Activated CD4-positive, alpha-beta T cell treated with anti-CD3 and anti-CD28 coated beads, Interleukin-2, amount 10 ng/mL, durations not matched to agents 24 days and 14 days (primary cell): ENCODE measurements around the gene DHCR7. TPM values are rescaled to one million over a fixed set of nuclear protein-coding genes. Genes with fewer than 3 reads are reported as not detected.

Experiments used
- DNase-seq: peaks from one replicate; pipeline ENCODE4 v3.0.0; 2022
- H3K27ac Mint-ChIP-seq: one replicate; pipeline ENCODE4 v1.8.0; 2022; ENCODE audit warnings: mild to moderate bottlenecking, mixed read lengths
- H3K27me3 Mint-ChIP-seq: one replicate; pipeline ENCODE4 v1.8.0; 2022; ENCODE audit warnings: mixed read lengths
- H3K36me3 Mint-ChIP-seq: one replicate; pipeline ENCODE4 v1.8.0; 2022; ENCODE audit warnings: low read depth, mild to moderate bottlenecking, mixed read lengths
- H3K4me1 Mint-ChIP-seq: one replicate; pipeline ENCODE4 v1.8.0; 2021; ENCODE audit warnings: mixed read lengths
- H3K4me3 Mint-ChIP-seq: one replicate; pipeline ENCODE4 v1.8.0; 2022; ENCODE audit warnings: mild to moderate bottlenecking, moderate library complexity, mixed read lengths
- H3K9me3 Mint-ChIP-seq: one replicate; pipeline ENCODE4 v1.8.0; 2021; ENCODE audit warnings: mixed read lengths
- intact Hi-C: fragments of 100-400 bp; cut with micrococcal nuclease; formaldehyde crosslinking; loops from one replicate; pipeline ENCODE4 v1.15.1; 2023
- total RNA-seq: library from RNA; stranded (reverse); gene quantifications from 2 replicates; pipeline ENCODE4 v1.2.3, GENCODE V29; 2022

DHCR7 gene
- total RNA-seq, 1 donor from 2014 or later = 112 TPM

DNA sequence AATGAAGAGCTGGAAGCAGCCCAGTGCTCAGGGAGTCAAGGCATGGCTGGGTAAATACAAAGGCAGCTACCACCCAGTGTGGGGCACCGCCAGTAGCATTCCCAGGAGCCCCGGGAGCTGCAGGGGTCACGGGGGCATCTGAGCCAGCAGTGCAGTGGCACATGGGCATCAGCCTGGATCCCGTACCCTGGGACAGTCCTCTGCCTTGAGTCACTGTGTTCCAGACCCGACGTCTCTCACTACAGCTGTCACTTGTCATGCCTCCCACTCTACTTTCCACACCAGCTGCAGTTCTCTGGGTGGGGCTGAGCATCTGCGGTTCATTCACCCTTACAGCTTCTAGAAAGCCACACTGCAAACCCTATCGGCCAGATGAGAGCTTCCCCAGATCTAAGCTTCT, 29.6 kb downstream of the DHCR7 start:
- no peak overlapping the region for H3K4me3 Mint-ChIP-seq
- H3K36me3 Mint-ChIP-seq = no peaks in the 10 kb centered on the region
- H3K9me3 Mint-ChIP-seq = peaks cover 4% of the 10 kb centered on the region
- H3K27ac Mint-ChIP-seq = no peak overlapping the region
- H3K4me1 Mint-ChIP-seq = no peaks in the 10 kb centered on the region
- no peak for DNase-seq
- intact Hi-C loops = no loop called here
- H3K27me3 Mint-ChIP-seq = no peaks in the 10 kb centered on the region

DNA sequence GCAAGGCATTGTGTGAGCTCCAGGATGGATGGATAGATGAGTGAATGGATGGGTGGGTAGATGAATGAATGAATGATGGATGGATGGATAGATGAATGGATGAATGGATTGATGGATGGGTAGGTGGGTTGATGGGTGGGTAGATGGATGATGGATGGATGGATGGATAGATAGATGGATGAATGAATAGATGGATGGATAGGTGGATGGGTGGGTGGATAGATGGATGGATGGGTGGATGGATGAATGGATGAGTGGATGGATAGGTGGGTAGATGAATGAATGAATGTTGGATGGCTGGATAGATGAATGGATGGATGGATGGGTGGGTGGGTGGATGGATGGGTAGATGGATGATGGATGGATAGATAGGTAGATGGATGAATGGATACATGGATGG, 33.5 kb downstream of the DHCR7 start:
- no peak overlapping the region for H3K4me3 Mint-ChIP-seq

DNA sequence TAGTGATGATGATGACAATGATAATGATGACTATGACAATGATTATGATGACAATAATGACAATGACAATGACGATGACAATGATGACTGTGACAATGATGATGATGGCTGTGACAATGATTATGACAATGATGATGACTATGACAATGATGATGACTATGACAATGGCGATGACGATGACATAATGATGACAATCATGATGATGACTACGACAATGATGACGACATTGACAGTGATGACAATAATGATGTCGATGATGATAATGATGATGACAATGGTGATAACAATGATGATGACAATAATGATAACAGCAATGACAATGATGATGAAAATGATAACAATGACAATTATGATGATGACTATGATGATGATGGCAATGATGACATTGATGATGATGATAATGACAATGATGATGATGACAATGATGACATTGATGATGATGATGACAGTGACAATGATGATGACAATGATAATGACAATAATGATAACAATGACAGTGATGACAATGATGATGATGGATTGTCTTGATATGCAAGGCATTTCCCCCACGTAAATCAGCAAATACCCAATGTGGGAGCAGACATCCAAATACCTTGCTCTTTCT, 37.7 kb downstream of the DHCR7 start:
- H3K4me1 Mint-ChIP-seq = no peaks in the 10 kb centered on the region
- no peak for DNase-seq
- peaks cover 8% of the 10 kb centered on the region for H3K9me3 Mint-ChIP-seq
- H3K4me3 Mint-ChIP-seq = no peak overlapping the region
- no peak overlapping the region for H3K27ac Mint-ChIP-seq
- no peaks in the 10 kb centered on the region for H3K27me3 Mint-ChIP-seq
- intact Hi-C loops = no loop called here
- H3K36me3 Mint-ChIP-seq = no peaks in the 10 kb centered on the region

More for the DNA sequence above, 33.5 kb downstream of the DHCR7 start:
- no peak for DNase-seq
- intact Hi-C loops = no loop called here
- no peaks in the 10 kb centered on the region for H3K4me1 Mint-ChIP-seq
- peaks cover 8% of the 10 kb centered on the region for H3K9me3 Mint-ChIP-seq
- no peaks in the 10 kb centered on the region for H3K36me3 Mint-ChIP-seq
- no peak overlapping the region for H3K27ac Mint-ChIP-seq
- H3K27me3 Mint-ChIP-seq = no peaks in the 10 kb centered on the region

DNA sequence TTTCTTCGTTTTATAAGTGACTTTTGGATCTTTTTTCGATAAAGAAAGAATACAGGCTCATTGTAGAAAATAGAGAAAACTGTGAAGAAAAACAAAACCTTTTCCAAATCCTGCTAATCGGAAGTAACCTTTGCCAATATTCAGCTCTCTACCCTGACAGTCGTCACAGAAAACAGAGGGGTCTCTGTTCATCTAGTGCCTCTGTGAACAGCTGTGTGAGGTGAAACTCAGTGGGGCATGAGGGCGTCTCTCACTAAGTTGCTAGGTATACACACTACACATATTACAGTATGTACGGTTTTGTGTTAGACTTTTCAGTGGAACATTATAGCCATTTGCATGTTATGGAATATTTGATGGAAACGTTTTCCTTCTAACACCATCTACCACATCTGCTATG, 39.4 kb downstream of the DHCR7 start:
- Mint-ChIP-seq H3K9me3 (peaks cover 4% of the 10 kb centered on the region), H3K36me3 (no peaks in the 10 kb centered on the region), H3K4me1 (no peaks in the 10 kb centered on the region), H3K27ac (no peak overlapping the region), H3K4me3 (no peak overlapping the region), H3K27me3 (no peaks in the 10 kb centered on the region)
- no peak for DNase-seq
- intact Hi-C loops = no loop called here

DNA sequence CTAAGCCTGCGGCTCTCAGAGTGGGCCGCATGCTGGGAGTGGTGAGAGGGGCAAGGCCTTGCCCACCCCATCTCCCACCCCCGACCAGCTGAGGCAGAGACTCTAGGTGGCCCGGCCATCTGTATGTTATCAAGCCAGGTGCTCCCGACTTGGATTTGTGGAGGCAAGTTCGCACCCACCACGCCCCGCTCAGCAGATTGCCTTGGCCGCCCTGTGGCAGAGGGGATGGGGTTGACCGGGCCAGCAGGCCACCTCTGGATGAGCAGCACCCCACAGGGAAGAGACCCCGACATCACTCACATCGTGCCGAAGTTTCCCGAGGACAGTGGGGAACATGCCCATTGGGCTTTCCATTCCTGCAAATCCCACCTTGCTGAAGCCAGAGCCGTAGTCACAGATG, 40.8 kb downstream of the DHCR7 start:
- H3K9me3 Mint-ChIP-seq = peaks cover 4% of the 10 kb centered on the region
- intact Hi-C loops = no loop called here
- H3K27ac Mint-ChIP-seq = no peak overlapping the region
- H3K4me3 Mint-ChIP-seq = no peak overlapping the region
- no peaks in the 10 kb centered on the region for H3K27me3 Mint-ChIP-seq
- DNase-seq = no peak
- H3K4me1 Mint-ChIP-seq = no peaks in the 10 kb centered on the region
- H3K36me3 Mint-ChIP-seq = no peaks in the 10 kb centered on the region

DNA sequence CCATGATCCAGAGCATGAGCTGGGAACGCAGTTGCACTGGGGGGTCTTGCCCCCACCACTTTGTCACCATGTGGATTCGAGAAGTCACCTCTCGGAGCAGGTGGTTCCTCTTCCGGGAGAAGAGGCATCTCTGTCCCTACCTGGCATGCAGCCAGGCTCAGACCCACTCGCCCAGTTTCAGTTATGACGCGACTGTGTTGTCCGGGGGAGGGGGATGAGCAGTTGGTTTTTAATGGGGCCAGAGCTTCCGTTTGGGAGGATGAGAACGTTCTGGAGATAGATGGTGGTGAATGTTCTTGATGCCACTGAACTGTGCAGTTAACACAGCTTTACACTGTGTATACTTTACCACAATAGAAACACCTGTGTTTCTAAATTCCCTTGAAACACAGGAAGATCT, 41.5 kb downstream of the DHCR7 start:
- Mint-ChIP-seq H3K4me3 (no peak overlapping the region), H3K9me3 (peaks cover 4% of the 10 kb centered on the region), H3K4me1 (no peaks in the 10 kb centered on the region), H3K27ac (no peak overlapping the region), H3K27me3 (no peaks in the 10 kb centered on the region), H3K36me3 (no peaks in the 10 kb centered on the region)
- DNase-seq = no peak
- intact Hi-C loops = no loop called here

DNA sequence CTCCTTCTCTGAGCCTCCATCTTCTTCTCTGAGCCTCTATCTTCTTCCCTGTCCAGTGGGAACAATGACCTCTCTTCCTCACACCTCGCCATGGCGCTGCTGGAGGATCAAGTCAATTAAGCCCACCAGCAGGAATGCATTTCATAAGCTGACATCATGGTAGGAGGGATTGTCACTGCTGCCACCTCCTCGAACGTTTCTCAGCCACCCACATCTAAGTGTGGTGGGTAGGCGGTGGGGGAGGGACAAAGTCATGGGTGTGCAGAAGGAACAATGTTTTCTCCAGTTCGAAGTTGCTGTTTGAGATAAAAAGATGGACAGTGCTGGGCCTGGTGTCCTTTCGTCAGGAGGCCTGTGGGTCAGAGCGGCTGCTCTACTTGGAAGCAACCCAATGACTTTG, 44.0 kb downstream of the DHCR7 start:
- no peak for DNase-seq
- Mint-ChIP-seq H3K4me1 (no peaks in the 10 kb centered on the region), H3K4me3 (no peak overlapping the region), H3K9me3 (no peaks in the 10 kb centered on the region), H3K36me3 (no peaks in the 10 kb centered on the region), H3K27me3 (no peaks in the 10 kb centered on the region), H3K27ac (no peak overlapping the region)
- intact Hi-C loops = no loop called here

DNA sequence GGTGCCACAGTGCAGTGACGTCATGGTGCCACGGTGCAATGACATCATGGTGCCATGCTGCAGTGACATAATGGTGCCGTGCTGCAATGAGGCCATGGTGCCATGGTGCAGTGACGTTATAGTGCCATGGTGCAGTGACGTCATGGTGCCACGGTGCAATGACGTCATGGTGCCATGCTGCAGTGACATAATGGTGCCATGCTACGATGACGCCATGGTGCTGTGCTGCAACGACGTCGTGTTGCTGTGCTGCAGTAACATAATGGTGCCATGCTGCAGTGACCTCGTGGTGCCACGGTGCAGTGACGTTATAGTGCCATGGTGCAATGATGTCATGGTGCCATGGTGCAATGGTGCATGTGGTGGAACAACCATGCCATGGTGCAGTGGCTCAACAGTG, 45.3 kb downstream of the DHCR7 start:
- no peak for DNase-seq
- intact Hi-C loops = no loop called here
- H3K4me1 Mint-ChIP-seq = no peaks in the 10 kb centered on the region

DNA sequence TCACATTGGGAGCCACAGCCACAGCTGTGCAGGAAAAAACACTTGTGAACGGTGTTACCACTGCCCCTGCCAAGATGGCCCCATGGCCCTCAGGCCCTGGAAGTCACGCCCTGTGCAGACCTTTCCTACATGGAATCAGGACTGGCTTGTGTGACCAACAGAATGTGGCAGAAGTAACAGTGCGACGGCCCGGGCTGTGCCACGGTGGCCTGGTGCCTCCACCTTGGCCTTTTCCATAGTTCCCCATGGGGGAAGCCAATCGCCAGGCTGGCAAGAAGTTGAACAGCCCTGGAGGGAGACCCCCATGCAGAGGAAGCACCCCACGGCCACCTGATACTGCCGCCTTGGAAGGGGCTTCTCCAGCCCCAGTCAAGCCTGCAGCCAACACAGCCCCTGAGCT, 48.0 kb downstream of the DHCR7 start:
- Mint-ChIP-seq H3K27ac (no peak overlapping the region), H3K36me3 (no peaks in the 10 kb centered on the region), H3K4me3 (no peak overlapping the region), H3K9me3 (no peaks in the 10 kb centered on the region), H3K27me3 (no peaks in the 10 kb centered on the region), H3K4me1 (no peaks in the 10 kb centered on the region)
- DNase-seq = no peak
- intact Hi-C loops = no loop called here

More for the DNA sequence above, 45.3 kb downstream of the DHCR7 start:
- Mint-ChIP-seq H3K4me3 (no peak overlapping the region), H3K27ac (no peak overlapping the region), H3K9me3 (no peaks in the 10 kb centered on the region), H3K36me3 (no peaks in the 10 kb centered on the region), H3K27me3 (no peaks in the 10 kb centered on the region)

DNA sequence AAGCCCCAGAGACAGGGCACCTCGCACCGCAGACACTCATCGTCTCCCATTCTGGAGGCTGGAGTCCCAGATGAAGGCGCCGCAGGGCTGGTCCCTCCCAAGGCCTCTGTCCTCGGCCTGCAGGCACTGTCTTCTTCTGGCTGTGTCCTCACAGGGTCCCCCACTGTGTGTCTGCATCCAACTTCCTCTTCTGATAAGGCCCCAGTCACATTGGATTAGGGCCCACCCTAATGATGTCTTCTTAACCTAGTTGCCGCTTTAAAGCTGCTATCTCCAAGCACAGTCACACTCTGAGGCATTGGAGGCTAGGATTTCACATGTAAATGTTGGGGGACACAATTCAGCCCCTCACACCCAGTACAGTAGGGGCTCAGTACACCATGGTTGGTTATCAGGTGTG, 48.9 kb downstream of the DHCR7 start:
- intact Hi-C loops = no loop called here
- no peak for DNase-seq
- Mint-ChIP-seq H3K4me1 (no peaks in the 10 kb centered on the region), H3K4me3 (no peak overlapping the region), H3K36me3 (no peaks in the 10 kb centered on the region), H3K9me3 (no peaks in the 10 kb centered on the region), H3K27me3 (no peaks in the 10 kb centered on the region), H3K27ac (no peak overlapping the region)

DNA sequence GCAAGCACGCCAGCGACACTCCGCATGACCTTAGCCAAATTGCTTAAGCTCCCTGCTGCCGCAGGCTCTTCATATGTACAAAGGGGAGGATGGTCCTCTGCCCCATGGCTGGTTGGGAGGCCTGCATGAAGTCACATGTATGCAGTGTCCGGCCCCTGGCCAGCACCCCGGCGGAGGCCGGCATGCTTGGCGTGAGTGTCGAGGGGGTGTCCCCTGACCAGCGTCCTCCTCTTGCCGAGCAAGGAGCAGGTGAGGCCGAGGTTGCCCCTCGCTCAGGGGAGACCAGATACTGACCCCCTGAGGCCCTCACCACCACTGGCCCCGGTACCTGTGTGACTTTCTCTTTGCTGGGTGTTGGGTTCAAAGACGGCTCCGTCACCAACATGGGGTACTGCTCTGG, 50.2 kb downstream of the DHCR7 start:
- Mint-ChIP-seq H3K27me3 (no peaks in the 10 kb centered on the region), H3K4me3 (no peak overlapping the region), H3K36me3 (no peaks in the 10 kb centered on the region), H3K4me1 (no peaks in the 10 kb centered on the region), H3K9me3 (no peaks in the 10 kb centered on the region), H3K27ac (no peak overlapping the region)
- DNase-seq = no peak
- intact Hi-C loops = no loop called here

DNA sequence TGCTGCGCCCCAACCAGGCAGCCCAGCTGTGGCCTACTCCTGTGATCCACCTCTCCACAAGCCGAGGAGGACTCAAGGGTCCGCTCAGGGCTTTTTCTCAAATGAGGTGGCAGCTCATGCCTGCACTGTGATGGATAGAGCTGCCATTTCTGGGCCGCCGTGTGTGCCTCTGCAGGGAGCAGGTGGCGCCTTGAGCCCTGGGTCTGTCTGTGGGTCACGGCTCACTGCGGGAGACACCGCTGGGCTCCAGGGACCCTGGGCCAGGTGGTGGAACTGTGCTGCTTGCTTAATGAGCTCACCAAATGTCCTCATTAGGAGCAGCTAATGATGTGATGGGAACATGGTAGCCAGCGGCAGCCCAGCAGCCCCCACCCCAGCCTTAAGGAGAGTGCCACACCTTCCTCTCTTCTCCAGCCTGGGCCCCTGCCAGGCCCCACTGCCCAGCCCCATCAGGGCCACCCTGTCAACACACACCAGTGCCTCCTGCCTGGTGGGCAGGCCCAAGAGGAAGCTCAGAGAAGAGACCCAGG, 50.8 kb downstream of the DHCR7 start:
- intact Hi-C loops = no loop called here
- H3K27me3 Mint-ChIP-seq = no peaks in the 10 kb centered on the region
- H3K4me1 Mint-ChIP-seq = no peaks in the 10 kb centered on the region
- H3K9me3 Mint-ChIP-seq = no peaks in the 10 kb centered on the region
- no peak overlapping the region for H3K27ac Mint-ChIP-seq
- H3K4me3 Mint-ChIP-seq = no peak overlapping the region
- no peak for DNase-seq
- no peaks in the 10 kb centered on the region for H3K36me3 Mint-ChIP-seq

DNA sequence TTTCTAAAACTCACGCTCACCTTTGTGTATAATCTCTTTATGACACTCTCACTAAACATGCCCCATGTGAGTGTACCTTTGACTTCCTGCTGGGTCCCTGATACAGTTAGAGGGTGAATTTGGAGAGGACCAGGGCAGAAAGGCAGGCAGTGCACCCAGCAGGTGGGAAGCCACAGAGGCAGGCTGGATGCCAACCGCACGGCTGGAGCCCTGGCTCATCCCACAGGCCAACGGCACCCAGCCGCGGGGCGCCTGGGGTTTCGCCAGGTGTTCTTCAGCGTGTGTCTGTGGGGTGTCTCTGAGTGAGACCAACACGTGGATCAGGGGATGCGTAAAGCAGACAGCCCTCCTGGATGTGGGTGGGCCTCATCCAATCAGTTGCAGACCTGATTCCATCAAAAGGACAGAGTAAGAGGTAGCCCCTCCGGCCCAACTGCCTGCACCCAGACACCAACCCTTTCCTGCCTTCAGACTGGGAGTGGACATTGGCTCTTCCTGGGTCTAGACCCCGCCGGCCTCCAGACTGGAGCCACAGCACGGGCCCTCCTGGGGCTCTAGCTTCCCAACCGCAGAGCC, 51.6 kb downstream of the DHCR7 start:
- no peaks in the 10 kb centered on the region for H3K4me1 Mint-ChIP-seq
- no peak overlapping the region for H3K27ac Mint-ChIP-seq
- DNase-seq = no peak
- H3K4me3 Mint-ChIP-seq = no peak overlapping the region
- no peaks in the 10 kb centered on the region for H3K27me3 Mint-ChIP-seq
- H3K9me3 Mint-ChIP-seq = no peaks in the 10 kb centered on the region
- no peaks in the 10 kb centered on the region for H3K36me3 Mint-ChIP-seq
- intact Hi-C loops = no loop called here

DNA sequence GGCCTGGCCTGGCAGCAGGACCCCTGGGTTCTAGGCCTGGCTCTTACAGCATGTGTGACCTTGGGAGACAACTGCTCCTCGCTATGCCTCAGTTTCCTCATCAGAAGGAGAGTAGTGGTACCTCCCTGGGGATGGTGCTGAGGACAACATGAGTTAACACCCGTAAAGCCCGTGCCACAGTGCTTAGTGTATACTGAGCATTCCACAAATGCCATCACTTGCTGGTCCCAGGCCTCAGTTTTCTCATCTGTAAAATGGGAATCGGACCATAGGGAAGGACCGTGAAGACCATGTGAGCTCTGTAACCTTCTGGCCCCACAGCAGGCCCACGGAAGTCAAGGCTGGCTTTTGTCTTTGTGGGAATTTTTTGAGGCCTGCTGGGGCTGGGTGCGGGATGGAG, 52.4 kb downstream of the DHCR7 start:
- DNase-seq = no peak
- no peaks in the 10 kb centered on the region for H3K9me3 Mint-ChIP-seq
- no peaks in the 10 kb centered on the region for H3K27me3 Mint-ChIP-seq
- no peaks in the 10 kb centered on the region for H3K4me1 Mint-ChIP-seq
- intact Hi-C loops = no loop called here
- no peak overlapping the region for H3K27ac Mint-ChIP-seq
- no peaks in the 10 kb centered on the region for H3K36me3 Mint-ChIP-seq
- H3K4me3 Mint-ChIP-seq = no peak overlapping the region

DNA sequence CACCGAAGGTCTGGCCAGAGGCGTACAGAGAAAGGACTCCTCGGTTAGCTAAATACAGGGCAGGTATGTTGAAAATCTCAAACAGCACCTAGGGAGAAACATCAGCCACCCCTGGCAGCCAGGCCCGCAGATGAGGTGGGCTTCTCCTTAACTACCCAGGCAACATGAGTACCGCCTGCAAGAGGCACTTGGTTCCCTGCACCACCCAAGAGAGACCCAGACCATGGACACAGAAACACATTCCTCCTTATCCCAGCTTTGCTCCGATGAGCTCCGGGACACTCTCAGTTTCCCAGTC, 53.0 kb downstream of the DHCR7 start:
- H3K27me3 Mint-ChIP-seq = no peaks in the 10 kb centered on the region
- no peaks in the 10 kb centered on the region for H3K9me3 Mint-ChIP-seq
- H3K27ac Mint-ChIP-seq = no peak overlapping the region
- no peak overlapping the region for H3K4me3 Mint-ChIP-seq
- H3K4me1 Mint-ChIP-seq = no peaks in the 10 kb centered on the region
- H3K36me3 Mint-ChIP-seq = no peaks in the 10 kb centered on the region
- DNase-seq = no peak
- intact Hi-C loops = no loop called here
